ENCODE results near the gene ATG4D.

DNA sequence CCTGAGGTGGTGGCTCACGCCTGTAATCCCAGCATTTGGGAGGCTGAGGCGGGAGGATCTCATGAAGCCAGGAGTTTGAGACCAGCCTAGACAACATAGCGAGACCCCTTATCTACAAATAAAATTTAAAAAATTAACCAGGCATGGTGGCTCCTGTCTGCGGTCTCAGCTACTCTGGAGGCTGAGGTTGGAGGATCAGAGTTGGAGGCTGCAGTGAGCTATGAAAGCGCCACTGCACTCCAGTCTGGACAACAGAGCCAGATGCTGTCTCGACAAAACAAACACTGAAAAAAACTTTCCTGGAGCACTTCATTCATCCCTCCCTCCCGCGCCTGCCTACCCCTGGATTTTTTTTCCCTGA is 665 bp upstream of the ATG4D start:
- TF ChIP-seq CTCF (IDR thresholded peaks at IDR 0.05) (no peak), EP300 (IDR thresholded peaks at IDR 0.05) (no peak), POLR2A (IDR thresholded peaks at IDR 0.05) (no peak)

Measured in sigmoid colon (tissue), 4 donors.